H9 (cell line): ENCODE measurements around the gene RNF114. TPM values are rescaled to one million over a fixed set of nuclear protein-coding genes. Genes with fewer than 3 reads are reported as not detected.

Experiments used
- DNase-seq: peaks from one replicate; pipeline ENCODE4 v3.0.0-alpha.2; 2017
- H2AFZ ChIP-seq: one replicate; pipeline ENCODE4 v1.6.1; 2013; ENCODE audit warnings: mild to moderate bottlenecking, low read length, control low read depth, moderate library complexity
- H2AK5ac ChIP-seq: 2 replicates; pipeline ENCODE4 v1.6.1; 2013; ENCODE audit warnings: low read length, control low read depth, mixed read lengths; ENCODE audit not compliant: insufficient read length
- H2BK120ac ChIP-seq: one replicate; pipeline ENCODE4 v1.6.1; 2013; ENCODE audit warnings: low read depth, mild to moderate bottlenecking, low read length, control low read depth, inconsistent platforms; ENCODE audit not compliant: poor library complexity, severe bottlenecking
- H2BK12ac ChIP-seq: 2 replicates; pipeline ENCODE4 v1.6.1; 2013; ENCODE audit warnings: low read length, control low read depth, mixed read lengths, low read depth; ENCODE audit not compliant: insufficient read length
- H2BK15ac ChIP-seq: 2 replicates; pipeline ENCODE4 v1.6.1; 2013; ENCODE audit warnings: low read depth, low read length, control low read depth
- H2BK20ac ChIP-seq: one replicate; pipeline ENCODE4 v1.6.1; 2013; ENCODE audit warnings: low read depth, mild to moderate bottlenecking, low read length, control low read depth, inconsistent platforms; ENCODE audit not compliant: poor library complexity, severe bottlenecking
- H2BK5ac ChIP-seq: 2 replicates; pipeline ENCODE4 v1.6.1; 2013; ENCODE audit warnings: low read length, control low read depth, mixed read lengths; ENCODE audit not compliant: insufficient read length
- H3K14ac ChIP-seq: 2 replicates; pipeline ENCODE4 v1.6.1; 2013; ENCODE audit warnings: low read length, control low read depth; ENCODE audit not compliant: insufficient read depth
- H3K18ac ChIP-seq: 2 replicates; pipeline ENCODE4 v1.6.1; 2013; ENCODE audit warnings: low read depth, mild to moderate bottlenecking, mixed read lengths, low read length, control low read depth; ENCODE audit not compliant: insufficient read length
- H3K23ac ChIP-seq: 2 replicates; pipeline ENCODE4 v1.6.1; 2013; ENCODE audit warnings: low read length, control low read depth, mixed read lengths, low read depth; ENCODE audit not compliant: insufficient read length
- H3K23me2 ChIP-seq: 2 replicates; pipeline ENCODE4 v1.6.1; 2013; ENCODE audit warnings: low read depth, mild to moderate bottlenecking, mixed read lengths, low read length, control low read depth; ENCODE audit not compliant: insufficient read length, poor library complexity, severe bottlenecking
- H3K27ac ChIP-seq: 2 replicates; pipeline ENCODE4 v1.5.1; 2013; ENCODE audit warnings: low read length, control low read depth, mixed read lengths, low read depth; ENCODE audit not compliant: insufficient read length
- H3K27me3 ChIP-seq: 2 replicates; pipeline ENCODE4 v1.6.1; 2013; ENCODE audit warnings: low read length, control low read depth, inconsistent platforms; ENCODE audit not compliant: insufficient read depth
- H3K4ac ChIP-seq: 2 replicates; pipeline ENCODE4 v1.6.1; 2013; ENCODE audit warnings: low read depth, mild to moderate bottlenecking, control low read depth, inconsistent platforms, low read length, moderate library complexity
- H3K4me1 ChIP-seq: 2 replicates; pipeline ENCODE4 v1.6.1; 2013; ENCODE audit warnings: low read length, control low read depth, inconsistent platforms; ENCODE audit not compliant: insufficient read depth
- H3K4me2 ChIP-seq: 2 replicates; pipeline ENCODE4 v1.6.1; 2013; ENCODE audit warnings: low read length, control low read depth, mixed read lengths; ENCODE audit not compliant: insufficient read length, insufficient read depth
- H3K56ac ChIP-seq: 2 replicates; pipeline ENCODE4 v1.6.1; 2013; ENCODE audit warnings: low read depth, mild to moderate bottlenecking, mixed read lengths, low read length, control low read depth; ENCODE audit not compliant: insufficient read length
- H3K79me1 ChIP-seq: 2 replicates; pipeline ENCODE4 v1.6.1; 2013; ENCODE audit warnings: low read depth, mild to moderate bottlenecking, moderate library complexity, low read length, control low read depth, inconsistent platforms; ENCODE audit not compliant: insufficient read depth, poor library complexity, severe bottlenecking
- H3K79me2 ChIP-seq: 2 replicates; pipeline ENCODE4 v1.6.1; 2013; ENCODE audit warnings: low read length, control low read depth, inconsistent platforms; ENCODE audit not compliant: insufficient read depth
- H3K9ac ChIP-seq: 2 replicates; pipeline ENCODE4 v1.6.1; 2013; ENCODE audit warnings: low read length, control low read depth, mixed read lengths; ENCODE audit not compliant: insufficient read length; ENCODE audit errors: extremely low read depth
- H3K9me3 ChIP-seq: one replicate; pipeline ENCODE4 v1.6.1; 2013; ENCODE audit warnings: low read depth, low read length, inconsistent platforms; ENCODE audit not compliant: control insufficient read depth
- H3T11ph ChIP-seq: one replicate; pipeline ENCODE4 v1.6.1; 2013; ENCODE audit warnings: mild to moderate bottlenecking, low read length, control low read depth, inconsistent platforms
- H4K20me1 ChIP-seq: one replicate; pipeline ENCODE4 v1.6.1; 2013; ENCODE audit not compliant: control insufficient read depth, insufficient read length, insufficient read depth
- H4K5ac ChIP-seq: 2 replicates; pipeline ENCODE4 v1.6.1; 2013; ENCODE audit warnings: low read depth, mild to moderate bottlenecking, mixed read lengths, low read length, control low read depth; ENCODE audit not compliant: insufficient read length
- H4K8ac ChIP-seq: replicated peaks from 2 replicates; pipeline ENCODE4 v1.6.1; 2013; ENCODE audit warnings: low read length, control low read depth, mixed read lengths, low read depth; ENCODE audit not compliant: insufficient read length
- H4K91ac ChIP-seq: 2 replicates; pipeline ENCODE4 v1.6.1; 2013; ENCODE audit warnings: low read depth, mild to moderate bottlenecking, moderate library complexity, mixed read lengths, low read length, control low read depth; ENCODE audit not compliant: insufficient read length
- H3K27ac Mint-ChIP-seq, 3 experiments: 2 replicates in 2 of 3; 3 replicates in 1 of 3; pipeline ENCODE4 v1.8.0; 2020 to 2021; ENCODE audit warnings: mixed read lengths in 3 of 3, mild to moderate bottlenecking in 1 of 3, moderate library complexity in 1 of 3
- H3K27me3 Mint-ChIP-seq: 2 replicates; pipeline ENCODE4 v1.8.0; 2021; ENCODE audit warnings: low read depth, mild to moderate bottlenecking, moderate library complexity, mixed read lengths
- H3K36me3 Mint-ChIP-seq, 3 experiments: 2 replicates in 2 of 3; 3 replicates in 1 of 3; pipeline ENCODE4 v1.8.0; 2020 to 2021; ENCODE audit warnings: low read depth in 3 of 3, mixed read lengths in 3 of 3; ENCODE audit not compliant: insufficient read depth in 1 of 3
- H3K4me1 Mint-ChIP-seq, 2 experiments: 2 replicates each; pipeline ENCODE4 v1.8.0; 2020; ENCODE audit warnings: mixed read lengths in 2 of 2
- H3K4me3 Mint-ChIP-seq, 2 experiments: 2 replicates in 1 of 2; 3 replicates in 1 of 2; pipeline ENCODE4 v1.8.0; 2020 to 2021; ENCODE audit warnings: mild to moderate bottlenecking in 2 of 2, mixed read lengths in 2 of 2, moderate library complexity in 1 of 2
- H3K9me3 Mint-ChIP-seq, 2 experiments: 2 replicates in 1 of 2; 3 replicates in 1 of 2; pipeline ENCODE4 v1.8.0; 2020; ENCODE audit warnings: mild to moderate bottlenecking in 2 of 2, mixed read lengths in 2 of 2, moderate library complexity in 1 of 2
- CTCF ChIP-seq: fragments of 200-600 bp; sonication (generic); conservative IDR thresholded peaks from 3 replicates; pipeline ENCODE4 v1.8.0; 2021; ENCODE audit warnings: antibody characterized with exemption, mild to moderate bottlenecking
- WGBS: extraction: QIAGEN DNeasy Blood & Tissue Kit; methylation state at CpG from one replicate; pipeline ENCODE4 v1.1.7; 2013; ENCODE audit warnings: missing lambda C conversion rate, low lambda C conversion rate, mixed read lengths; ENCODE audit not compliant: insufficient read length; ENCODE audit errors: extremely low coverage; 5-methylcytosine and 5-hydroxymethylcytosine counted together
- total RNA-seq: library from RNA; stranded (reverse); gene quantifications from 2 replicates; pipeline ENCODE4 v1.2.1, GENCODE V29; 2021

The RNF114 gene
- total RNA-seq, 1 experiment from 2014 or later = 75.5 TPM

GRCh38 chr20:49973981-49974380 lies 37.8 kb downstream of the RNF114 start:
- H3K79me1 ChIP-seq = no peaks in the 10 kb centered on the region
- no peak overlapping the region for H4K5ac ChIP-seq
- H3K56ac ChIP-seq = no peak overlapping the region
- H3K9me3 ChIP-seq = no peaks in the 10 kb centered on the region
- no peak overlapping the region for H3T11ph ChIP-seq
- H3K4me1 Mint-ChIP-seq = peaks cover 13 to 24% of the 10 kb centered on the region in 2 experiments
- no peak overlapping the region for H3K27ac Mint-ChIP-seq
- H3K4ac ChIP-seq = no peak overlapping the region
- H3K27me3 Mint-ChIP-seq = peaks cover 6% of the 10 kb centered on the region
- H3K18ac ChIP-seq = no peak overlapping the region
- H3K36me3 Mint-ChIP-seq = no peaks in the 10 kb centered on the region
- H2AK5ac ChIP-seq = no peak overlapping the region
- no peak for TF ChIP-seq CTCF
- no peak overlapping the region for H3K4me2 ChIP-seq
- no peak for DNase-seq
- no peak overlapping the region for H3K4me3 Mint-ChIP-seq
- no peak overlapping the region for H4K91ac ChIP-seq
- H3K9ac ChIP-seq = no peak overlapping the region
- H3K9me3 Mint-ChIP-seq = no peaks in the 10 kb centered on the region
- no peaks in the 10 kb centered on the region; the same call in 1 of the 2 replicates for H3K4me1 ChIP-seq
- H2BK12ac ChIP-seq = no peak overlapping the region
- H2BK15ac ChIP-seq = no peak overlapping the region
- H2BK5ac ChIP-seq = no peak overlapping the region
- H2AFZ ChIP-seq = no peak overlapping the region
- no peaks in the 10 kb centered on the region for H3K79me2 ChIP-seq
- H3K23me2 ChIP-seq = no peaks in the 10 kb centered on the region
- H4K20me1 ChIP-seq = no peaks in the 10 kb centered on the region
- WGBS = no CpG with 5 or more reads among the region's 4 CpGs
- H3K27me3 ChIP-seq = no peaks in the 10 kb centered on the region
- H3K27ac ChIP-seq = no peak overlapping the region
- no peak overlapping the region for H3K14ac ChIP-seq
- H2BK20ac ChIP-seq = no peak overlapping the region
- no peak overlapping the region for H4K8ac ChIP-seq
- no peak overlapping the region for H3K23ac ChIP-seq
- no peak overlapping the region for H2BK120ac ChIP-seq
